ENCODE results near the gene BMP2K. TPM values are rescaled to one million over a fixed set of nuclear protein-coding genes. Genes with fewer than 3 reads are reported as not detected.

BMP2K gene
- 8.9 and 23.7 TPM in 2 replicates for total RNA-seq (2014; rRNA removed; shearing (Covaris generic))

DNA sequence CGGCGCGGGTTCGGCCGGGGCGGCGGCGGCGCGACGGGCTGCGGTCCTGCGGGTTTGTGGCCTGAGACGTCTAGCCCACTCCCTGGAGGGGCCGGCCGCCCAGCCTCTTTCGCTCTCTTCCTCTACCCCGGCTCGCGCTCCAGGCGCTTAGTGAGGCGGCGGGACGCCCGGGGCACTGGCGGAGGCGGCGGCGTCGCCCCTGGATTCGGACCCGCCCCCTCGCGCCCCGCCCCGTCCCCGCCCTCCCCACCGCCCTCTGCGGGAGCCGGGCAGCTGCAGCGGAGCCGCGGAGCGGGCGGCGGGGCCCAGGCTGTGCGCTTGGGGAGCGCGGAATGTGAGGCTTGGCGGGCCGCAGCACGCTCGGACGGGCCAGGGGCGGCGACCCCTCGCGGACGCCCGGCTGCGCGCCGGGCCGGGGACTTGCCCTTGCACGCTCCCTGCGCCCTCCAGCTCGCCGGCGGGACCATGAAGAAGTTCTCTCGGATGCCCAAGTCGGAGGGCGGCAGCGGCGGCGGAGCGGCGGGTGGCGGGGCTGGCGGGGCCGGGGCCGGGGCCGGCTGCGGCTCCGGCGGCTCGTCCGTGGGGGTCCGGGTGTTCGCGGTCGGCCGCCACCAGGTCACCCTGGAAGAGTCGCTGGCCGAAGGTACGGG lies at the start of gene BMP2K:
TSS of gene BMP2K (plus strand) at position 272 of the 650 bp plus-strand sequence. CDS start at position 466, 194 bp downstream.
- peak; percentile 23 for DNase-seq (ENCODE audit: low spot score)

DNA sequence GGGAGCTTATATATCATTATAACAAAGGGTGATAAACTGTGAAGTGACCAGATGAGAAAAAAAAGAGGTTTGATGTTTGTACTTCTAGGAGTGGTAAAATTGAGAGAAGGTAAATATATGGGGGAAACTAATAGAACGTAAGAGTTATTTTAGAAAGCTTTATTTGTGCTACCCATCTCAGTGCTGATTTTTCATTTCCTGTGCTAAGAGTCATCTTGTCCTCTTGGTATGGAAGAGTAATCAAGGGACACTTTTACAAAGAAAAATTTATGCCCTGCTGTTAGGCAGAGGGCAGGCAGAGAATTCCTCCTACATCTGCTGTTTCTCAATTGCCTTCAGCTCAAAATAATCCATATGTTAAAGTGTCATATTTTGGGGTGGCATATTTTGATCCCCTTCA lies 49.6 kb upstream of the BMP2K start:
- no peak for DNase-seq (ENCODE audit: low spot score)

DNA sequence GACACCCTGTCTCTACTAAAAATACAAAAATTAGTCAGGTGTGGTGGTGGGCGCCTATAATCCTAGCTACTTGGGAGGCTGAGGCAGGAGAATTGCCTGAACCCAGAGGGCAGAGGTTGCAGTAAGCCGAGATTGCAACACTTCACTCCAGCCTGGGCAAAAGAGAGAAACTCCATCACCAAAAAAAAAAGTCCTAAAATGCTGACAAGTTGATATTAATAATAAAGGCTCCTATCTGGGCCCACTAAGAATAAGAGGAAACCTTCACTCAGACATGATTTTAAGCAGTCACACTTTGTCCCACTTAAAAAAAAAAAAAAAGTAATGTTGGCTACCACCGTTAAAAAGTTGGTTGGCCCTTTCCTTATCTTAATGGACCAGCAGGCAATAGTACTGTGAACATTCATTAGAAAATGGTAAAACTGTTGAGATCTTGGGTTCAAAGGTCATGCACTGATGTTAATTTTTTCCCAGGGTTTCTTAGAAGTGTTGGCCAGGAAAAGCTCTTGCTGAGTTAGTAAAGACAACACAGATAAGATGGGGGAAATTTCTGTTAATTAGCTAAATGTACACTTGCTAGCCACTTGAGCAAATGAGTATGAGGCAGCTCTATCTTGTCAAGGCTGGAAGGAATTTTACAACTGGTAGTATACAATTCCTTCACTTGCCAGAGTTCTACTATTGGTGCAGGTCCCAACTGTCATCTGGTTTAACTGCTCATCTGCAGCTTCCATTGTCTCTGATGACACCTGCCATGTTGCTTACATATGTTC lies 43.6 kb upstream of the BMP2K start:
- no peak for DNase-seq (ENCODE audit: low spot score)

DNA sequence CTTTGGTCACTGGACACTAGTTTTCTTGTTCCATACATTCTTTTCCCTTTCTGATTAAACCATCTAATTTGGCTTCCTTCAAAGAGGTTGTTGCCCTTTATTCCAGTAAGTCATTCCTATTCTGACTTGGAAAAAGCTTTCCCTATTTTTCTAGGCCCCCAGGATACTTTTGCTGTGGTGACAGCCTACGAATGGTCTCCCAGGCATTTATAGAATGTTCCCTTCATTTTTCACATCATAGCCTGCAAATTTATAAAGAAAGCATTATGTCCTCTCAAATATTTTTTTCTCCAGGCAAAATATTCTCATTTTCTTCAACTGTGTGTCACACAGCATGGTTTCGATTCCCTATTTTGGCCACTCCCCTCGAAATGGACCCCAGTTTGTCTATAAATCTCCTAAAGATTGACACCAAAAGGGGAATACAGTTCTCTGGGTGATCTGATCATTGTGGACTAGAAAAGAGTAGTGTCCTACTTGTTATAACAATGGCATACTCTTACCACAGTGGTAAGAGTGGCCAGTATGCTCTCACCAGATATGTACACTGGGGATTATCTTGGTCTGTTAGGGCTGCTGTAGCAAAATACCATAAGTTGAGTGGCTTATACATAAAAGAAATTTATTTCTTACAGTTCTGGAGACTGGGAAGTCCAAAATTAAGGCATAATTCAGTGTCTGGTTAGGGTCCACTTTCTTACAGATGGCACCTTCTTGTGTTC lies 41.5 kb upstream of the BMP2K start:
- no peak for DNase-seq (ENCODE audit: low spot score)

DNA sequence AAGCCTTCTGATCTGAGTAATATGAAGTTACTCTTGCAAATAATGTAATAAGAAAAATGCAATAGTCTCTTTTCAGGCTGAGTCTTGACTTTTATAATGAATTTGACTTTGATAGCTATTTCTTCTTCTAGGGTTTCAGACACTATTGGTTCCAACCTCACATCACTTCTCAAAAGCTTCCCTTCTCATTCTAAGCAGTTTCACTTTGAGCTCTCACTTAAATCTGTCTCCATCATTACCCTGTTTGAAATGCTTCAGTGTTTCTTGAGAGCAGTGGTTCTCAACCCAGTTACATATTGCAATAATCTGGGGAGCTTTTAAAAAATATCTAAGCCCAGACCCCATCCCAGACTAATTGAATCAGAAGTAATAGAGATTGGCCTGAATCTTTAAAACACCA lies 40.5 kb upstream of the BMP2K start:
- DNase-seq (ENCODE audit: low spot score), result no peak

DNA sequence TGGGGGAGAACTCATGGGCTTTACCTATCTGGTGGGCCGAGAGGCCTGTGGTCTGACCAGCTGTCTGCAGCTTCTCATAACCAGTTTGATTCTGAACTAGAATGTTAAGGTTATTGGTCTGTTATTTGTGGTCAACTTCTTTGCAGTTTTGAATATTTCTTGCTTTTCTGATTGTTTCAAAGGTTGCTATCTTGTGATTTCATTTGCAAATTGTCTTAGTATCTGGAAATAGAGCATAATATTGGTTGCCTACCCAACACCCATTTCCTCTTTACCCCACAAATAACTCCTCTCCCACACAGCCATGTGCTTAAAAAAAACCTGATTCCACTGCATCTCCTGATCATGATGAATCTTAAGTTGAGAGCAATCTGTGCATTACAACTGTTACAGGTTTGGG lies 39.1 kb upstream of the BMP2K start:
- DNase-seq (ENCODE audit: low spot score), result no peak

DNA sequence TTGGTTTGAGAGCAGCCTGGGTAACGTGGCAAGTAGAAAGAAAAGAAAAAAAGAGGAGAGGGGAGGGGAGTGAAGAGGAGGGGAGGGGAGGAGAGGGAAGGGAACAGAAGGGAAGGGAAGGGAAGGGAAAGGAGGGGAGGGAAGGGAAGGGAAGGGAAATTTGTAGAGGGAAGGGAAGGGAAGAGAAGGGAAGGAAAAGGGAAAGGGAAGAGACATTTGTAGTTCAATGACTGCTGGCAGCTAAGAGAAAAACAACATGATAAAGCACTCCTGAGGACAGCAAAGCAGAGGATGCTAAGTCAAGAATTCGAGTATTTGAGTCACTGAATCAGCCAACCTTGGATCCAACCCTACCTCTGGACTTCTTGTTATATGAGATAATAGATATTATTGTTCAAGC lies 38.2 kb upstream of the BMP2K start:
- DNase-seq (ENCODE audit: low spot score), result no peak

DNA sequence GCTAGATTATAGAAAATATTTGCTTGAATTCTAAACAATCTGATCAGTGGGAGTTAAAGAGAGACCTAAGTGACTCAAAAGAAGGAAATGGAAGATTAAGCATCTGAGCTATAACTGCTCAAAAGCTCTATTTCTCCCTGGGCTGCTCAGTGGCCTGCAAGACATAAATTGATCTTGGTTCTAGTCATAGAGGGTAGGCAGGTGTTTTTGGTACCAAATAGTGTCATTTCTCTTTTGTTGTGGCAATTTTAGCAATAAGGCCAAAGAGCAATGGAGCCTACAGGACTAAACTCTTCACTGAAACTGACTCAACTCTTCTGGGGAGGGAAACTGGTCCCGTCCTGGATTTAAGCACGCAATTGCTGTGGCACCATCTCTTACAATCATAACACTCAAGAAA lies 33.9 kb upstream of the BMP2K start:
- no peak for DNase-seq (ENCODE audit: low spot score)

DNA sequence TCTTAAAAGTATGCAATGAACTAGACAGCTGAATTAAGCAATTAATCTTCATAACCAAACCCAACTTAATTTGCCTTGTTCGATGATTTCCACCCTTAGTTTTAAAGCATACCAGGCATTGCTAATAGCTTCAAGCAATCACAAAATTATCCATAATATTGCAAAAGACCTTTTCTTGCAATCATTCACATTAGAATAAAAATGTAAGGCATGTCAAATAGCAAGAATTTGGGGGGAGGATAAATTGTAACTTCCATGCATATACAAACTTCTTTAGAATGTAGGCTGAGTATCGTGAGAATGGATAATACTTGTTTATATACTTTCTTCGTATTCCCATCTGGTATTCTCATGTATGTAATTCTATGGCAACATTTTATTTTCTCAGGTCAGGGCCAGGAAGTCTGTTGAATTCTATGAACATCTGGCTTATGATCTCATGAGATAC lies 28.7 kb upstream of the BMP2K start:
- no peak for DNase-seq (ENCODE audit: low spot score)

DNA sequence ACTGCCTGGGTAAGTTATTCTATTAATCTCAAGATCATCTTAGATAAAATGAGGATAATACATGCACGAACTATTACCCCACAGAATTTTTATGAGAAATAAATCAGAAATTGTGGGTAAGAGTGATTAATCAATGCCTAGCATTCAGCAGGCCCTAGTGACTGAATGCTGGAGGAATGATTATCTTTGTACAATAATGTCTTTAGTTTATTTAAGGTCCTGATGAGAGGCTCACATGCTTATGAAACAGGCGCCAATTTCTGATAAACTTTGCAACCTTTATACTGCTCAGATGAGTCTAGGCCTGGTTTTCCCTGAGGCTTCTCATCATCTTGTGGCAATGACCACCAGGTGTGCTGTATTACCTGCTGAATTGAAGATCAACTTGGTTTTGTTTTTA lies 27.8 kb upstream of the BMP2K start:
- no peak for DNase-seq (ENCODE audit: low spot score)

DNA sequence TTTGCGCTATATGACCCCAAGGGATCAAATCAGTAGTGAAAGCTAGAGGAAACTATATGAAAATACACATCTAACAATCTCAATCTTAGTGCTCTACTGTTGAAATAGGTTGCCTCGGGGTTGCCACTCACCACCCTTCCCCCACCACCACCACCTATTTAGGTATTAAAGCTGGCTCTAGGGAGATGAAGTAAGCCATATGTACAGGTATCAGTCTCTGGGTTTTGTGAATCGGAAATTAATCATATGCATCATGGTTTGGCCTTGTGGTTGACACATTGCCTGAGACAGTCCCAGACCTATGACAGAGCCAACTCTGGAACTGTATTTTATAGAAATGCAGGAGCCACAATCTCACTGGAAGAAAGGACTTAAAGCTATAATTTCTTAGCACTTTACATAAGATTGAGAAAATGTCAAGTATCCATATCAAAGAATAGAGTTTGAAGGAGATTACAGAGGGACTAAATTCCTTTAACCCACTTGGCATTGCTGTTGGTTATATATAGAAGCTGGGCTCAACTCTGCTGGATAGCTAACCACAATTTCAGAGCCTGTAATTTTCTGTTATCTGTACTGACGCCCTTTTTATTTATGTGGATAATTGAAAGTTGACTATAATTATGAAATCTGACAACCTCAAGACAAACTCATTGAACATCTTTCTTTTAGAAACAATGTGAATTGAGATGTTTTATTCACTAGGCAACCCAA lies 26.7 kb upstream of the BMP2K start:
- no peak for DNase-seq (ENCODE audit: low spot score)

DNA sequence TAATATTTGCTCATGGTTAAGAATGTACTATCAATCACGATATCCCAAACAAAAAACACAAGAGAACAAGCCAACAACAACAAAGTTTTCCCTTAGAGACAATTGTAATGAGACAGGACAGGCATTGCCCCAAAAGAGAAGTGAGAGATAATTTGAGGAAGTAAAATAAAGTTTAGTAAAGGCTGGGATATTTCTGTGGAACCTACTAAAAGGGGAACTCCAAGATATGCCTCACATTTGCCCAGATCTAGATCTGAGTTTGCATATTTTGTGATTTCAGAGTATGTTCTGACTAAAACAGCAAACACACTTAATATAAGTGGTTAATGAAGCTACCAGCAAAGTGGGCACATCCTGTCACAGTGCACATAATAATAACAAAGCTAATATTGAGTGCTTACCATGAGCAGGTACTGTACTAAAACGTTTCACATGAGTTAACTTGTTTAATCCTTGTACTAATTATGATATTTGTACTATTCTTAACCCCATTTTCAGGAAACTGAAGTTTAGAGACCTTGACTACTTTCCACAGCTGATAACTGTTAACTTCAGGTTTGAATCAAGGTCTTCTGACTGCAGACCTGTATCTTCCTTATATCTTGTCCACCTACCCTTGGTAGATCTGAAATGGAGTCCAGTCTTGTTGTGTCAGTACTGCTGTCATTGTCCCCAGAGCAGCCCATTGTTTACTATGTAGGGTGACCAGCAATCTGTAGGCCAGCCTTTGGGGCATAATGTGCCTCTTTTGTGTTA lies 26.0 kb upstream of the BMP2K start:
- DNase-seq (ENCODE audit: low spot score), result no peak

DNA sequence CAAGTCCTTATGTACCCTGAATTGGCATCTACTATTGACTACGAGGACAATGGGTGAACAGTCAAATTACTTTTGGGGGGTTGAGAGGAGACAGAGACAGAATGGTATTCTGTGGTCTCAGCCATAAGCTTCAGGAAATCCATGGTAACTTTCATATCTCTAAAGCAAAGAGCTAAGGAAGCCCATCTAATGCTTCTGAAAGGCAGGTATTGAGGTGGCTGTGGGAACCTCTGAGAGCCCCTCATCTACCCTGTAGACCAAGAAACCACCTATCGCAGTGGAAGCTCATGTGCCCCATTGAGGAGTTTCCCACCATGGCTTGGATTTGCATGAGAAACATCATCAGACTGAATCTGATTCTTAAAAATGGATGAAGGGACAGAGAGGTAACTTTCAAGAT lies 23.1 kb upstream of the BMP2K start:
- DNase-seq (ENCODE audit: low spot score), result no peak

DNA sequence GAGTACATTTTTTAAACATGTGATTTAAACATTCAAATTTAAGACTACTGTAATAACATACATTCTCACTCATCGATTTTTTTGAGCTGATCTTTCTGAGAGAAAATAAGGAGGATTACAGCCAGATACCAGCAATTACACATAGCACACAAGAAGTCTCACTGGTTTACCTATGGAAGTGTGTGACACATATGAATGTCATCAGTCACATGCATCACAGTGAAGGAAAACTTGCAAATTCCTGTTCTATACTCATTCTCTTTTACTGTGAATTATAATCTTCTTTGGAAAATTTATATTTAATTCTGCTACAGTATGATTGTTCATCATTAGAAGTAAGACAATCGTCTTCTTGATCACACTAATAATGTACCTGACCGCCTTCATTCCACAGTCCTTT lies 21.3 kb upstream of the BMP2K start:
- no peak for DNase-seq (ENCODE audit: low spot score)

DNA sequence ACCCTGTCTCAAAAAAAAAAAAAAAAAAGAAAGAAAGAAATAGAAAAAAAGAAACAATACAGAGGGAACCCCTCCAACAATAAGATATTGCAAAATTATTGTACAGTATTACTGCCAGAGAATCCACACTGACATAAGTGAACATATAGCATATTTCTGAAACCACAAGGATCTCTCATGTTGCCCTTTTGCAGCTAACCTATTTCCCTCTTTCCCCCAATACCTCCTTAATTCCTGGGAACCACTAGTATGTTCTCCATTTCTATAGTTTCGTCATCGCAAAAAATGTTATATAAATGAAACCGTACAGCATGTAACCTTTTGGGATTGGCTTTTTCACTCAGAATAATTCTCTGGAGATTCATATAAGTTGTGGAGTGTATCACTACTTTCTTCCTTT lies 20.0 kb upstream of the BMP2K start:
- DNase-seq (ENCODE audit: low spot score), result no peak

DNA sequence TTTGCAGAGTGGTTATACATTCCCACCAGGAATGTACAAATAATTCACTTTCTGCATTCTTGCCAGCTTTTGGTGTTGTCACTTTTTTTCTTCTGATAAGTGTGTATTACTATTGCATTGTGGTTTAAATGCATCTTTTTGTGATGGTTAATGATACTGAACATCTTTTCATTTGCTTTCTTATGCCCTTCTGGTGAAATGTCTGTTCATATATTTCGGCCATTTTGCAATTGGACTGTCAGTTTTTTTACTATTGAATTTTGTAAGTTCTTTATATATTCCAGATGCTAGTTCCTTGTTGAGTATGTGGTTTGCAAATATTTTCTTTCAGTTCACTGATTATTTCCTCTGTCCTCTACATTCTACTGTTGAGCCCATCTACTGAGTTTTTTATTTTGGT lies 19.4 kb upstream of the BMP2K start:
- DNase-seq (ENCODE audit: low spot score), result no peak

DNA sequence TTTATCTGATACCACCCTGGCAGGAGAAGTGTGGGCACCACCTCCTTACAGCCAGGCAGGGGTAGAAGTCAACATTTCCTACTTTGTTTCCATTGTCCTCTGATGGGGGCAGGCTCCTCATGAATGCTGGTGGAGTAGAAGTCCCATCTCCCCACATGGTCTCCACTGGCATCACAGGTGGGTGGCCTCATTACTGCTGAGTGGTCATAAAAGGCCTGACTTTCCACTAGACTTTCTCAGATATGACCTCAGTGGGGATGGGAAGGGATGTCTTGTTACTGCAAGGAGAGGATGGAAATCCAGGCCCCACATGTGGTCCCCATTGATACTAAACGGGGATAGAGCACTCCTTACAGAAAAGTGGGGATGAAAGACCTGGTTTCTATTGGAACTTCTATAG lies 18.6 kb upstream of the BMP2K start:
- no peak for DNase-seq (ENCODE audit: low spot score)

DNA sequence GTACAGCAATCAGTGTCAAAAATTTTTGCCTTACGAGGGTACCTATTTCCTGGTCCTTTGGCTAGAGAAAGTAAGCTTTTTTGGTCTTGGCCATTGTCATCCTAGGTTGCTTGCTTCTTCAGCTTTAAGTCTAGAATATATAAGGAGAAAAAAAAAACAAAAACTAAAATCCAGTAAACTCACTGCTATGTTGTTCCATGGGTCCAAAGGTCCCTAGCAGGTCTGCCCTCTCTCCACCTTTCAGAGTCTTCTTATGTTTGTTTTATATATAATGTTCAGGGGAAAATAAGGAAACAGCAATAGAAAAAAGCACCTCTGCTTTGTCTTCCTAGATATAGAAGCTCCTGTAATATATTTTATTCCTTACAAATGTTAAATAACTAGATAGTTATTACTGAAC lies 18.1 kb upstream of the BMP2K start:
- no peak for DNase-seq (ENCODE audit: low spot score)

DNA sequence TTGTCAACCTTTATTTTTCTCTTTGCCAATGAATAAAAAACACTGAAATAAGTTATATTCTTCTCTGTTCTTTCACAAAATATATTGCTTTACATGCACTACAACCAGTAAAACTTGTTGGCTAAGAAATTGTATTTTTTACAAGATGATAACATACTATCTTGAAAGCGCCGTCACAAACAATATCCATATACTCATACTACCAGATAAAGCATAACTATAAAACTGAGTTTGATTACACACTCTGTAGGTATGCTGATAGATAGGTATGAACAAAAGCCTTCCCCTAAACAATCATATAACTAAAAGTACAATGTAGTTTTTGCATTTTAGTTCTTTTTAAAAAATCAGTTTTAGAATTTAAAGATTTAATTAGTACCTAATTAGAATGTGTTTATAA lies 13.6 kb upstream of the BMP2K start:
- no peak for DNase-seq (ENCODE audit: low spot score)

DNA sequence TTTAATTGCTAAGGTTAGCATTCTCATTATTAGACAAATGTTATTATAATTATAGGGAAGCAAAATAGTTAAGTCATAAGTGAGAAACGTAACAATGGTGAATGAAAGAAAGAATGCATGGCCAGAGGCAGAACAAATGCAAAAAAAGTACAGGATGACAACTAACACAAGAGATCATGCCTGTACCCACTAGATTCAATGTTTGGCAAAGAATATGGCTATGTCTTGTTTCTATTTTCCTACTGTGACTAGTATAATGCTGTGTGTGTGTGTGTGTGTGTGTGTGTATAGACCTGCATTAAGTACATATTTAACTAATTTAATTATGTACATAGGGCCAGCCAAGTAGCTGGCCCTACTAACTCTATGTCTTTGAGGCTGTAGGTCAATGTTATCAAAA lies 12.9 kb upstream of the BMP2K start:
- DNase-seq (ENCODE audit: low spot score), result no peak

DNA sequence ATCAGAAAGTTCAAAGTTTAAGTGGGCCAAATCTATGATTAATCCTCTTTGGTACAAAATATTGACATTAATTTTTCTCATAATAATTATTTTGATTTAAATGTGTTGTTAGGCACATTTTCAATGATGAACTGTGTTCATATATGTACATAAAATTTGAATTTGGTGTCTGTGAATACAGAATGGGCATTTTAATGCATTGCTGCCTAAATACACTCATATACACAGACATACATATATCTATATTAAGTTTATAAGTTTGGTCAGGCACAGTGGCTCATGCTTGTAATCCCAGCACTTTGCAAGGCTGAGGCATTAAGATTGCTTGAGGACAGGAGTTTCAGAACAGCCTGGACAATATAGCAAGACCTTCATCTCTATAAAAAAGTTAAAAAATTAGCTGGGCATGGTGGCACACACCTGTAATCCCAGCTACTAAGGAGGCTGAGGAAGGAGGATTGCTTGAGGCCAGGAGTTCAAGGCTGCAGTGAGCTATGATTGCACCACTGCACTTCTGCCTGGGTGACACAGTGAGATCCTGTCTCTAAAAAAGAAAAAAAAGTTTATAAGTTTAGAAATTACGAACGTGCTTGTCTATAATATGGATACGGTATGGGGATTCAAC lies 12.3 kb upstream of the BMP2K start:
- no peak for DNase-seq (ENCODE audit: low spot score)
